Kidney tubule cell (primary cell): ENCODE measurements around the gene SPEF2.

Experiments
- DNase-seq: peaks from one replicate; pipeline ENCODE4 v3.0.0-alpha.2; 2018; ENCODE audit warnings: low spot score

SPEF2 gene, protein sequence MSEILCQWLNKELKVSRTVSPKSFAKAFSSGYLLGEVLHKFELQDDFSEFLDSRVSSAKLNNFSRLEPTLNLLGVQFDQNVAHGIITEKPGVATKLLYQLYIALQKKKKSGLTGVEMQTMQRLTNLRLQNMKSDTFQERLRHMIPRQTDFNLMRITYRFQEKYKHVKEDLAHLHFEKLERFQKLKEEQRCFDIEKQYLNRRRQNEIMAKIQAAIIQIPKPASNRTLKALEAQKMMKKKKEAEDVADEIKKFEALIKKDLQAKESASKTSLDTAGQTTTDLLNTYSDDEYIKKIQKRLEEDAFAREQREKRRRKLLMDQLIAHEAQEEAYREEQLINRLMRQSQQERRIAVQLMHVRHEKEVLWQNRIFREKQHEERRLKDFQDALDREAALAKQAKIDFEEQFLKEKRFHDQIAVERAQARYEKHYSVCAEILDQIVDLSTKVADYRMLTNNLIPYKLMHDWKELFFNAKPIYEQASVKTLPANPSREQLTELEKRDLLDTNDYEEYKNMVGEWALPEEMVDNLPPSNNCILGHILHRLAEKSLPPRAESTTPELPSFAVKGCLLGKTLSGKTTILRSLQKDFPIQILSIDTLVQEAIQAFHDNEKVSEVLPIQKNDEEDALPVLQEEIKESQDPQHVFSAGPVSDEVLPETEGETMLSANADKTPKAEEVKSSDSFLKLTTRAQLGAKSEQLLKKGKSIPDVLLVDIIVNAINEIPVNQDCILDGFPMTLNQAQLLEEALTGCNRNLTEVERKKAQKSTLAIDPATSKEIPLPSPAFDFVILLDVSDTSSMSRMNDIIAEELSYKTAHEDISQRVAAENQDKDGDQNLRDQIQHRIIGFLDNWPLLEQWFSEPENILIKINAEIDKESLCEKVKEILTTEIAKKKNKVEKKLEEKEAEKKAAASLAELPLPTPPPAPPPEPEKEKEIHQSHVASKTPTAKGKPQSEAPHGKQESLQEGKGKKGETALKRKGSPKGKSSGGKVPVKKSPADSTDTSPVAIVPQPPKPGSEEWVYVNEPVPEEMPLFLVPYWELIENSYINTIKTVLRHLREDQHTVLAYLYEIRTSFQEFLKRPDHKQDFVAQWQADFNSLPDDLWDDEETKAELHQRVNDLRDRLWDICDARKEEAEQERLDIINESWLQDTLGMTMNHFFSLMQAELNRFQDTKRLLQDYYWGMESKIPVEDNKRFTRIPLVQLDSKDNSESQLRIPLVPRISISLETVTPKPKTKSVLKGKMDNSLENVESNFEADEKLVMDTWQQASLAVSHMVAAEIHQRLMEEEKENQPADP (N-terminal part only)

GRCh38 chr5:35617435-35618303, at the start of gene SPEF2:
TSS of gene SPEF2 (plus strand) at chr5:35617863. CDS start at chr5:35617998, 135 bp downstream.
- peak; percentile 95 for DNase-seq

- no peak for DNase-seq
Observed at GRCh38 chr5:35575578-35575977, 42.1 kb upstream of the SPEF2 start.

- no peak for DNase-seq
Observed at GRCh38 chr5:35587419-35587818, 30.2 kb upstream of the SPEF2 start.

DNA sequence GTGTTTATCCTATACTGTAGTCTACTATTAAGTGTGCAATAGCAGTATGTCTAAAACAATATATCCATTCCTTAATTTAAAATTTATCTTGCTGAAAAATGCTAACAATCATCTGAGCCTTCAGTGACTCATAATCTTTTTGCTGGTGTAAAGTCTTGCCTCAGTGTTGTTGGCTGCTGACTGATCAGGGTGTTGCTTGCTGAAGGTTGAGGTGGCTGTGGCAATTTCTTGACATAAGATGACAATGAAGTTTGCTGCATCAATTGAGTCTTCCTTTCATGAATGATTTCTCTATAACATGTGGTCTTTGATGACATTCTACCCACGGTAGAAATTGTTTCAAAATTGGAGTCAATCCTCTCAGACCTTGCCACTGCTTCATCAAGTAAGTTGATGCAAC, 24.3 kb upstream of the SPEF2 start:
- DNase-seq, result no peak

- DNase-seq, result peak; percentile 40
Observed at GRCh38 chr5:35598707-35599370, 18.8 kb upstream of the SPEF2 start.

GRCh38 chr5:35600591-35600990, 17.1 kb upstream of the SPEF2 start:
- no peak for DNase-seq

- no peak for DNase-seq
Observed at GRCh38 chr5:35608881-35609779, 8.5 kb upstream of the SPEF2 start.

GRCh38 chr5:35617060-35617434, 616 bp upstream of the SPEF2 start:
- DNase-seq, result no peak

- DNase-seq, result no peak
Observed at GRCh38 chr5:35618304-35618636, 607 bp downstream of the SPEF2 start.

DNA sequence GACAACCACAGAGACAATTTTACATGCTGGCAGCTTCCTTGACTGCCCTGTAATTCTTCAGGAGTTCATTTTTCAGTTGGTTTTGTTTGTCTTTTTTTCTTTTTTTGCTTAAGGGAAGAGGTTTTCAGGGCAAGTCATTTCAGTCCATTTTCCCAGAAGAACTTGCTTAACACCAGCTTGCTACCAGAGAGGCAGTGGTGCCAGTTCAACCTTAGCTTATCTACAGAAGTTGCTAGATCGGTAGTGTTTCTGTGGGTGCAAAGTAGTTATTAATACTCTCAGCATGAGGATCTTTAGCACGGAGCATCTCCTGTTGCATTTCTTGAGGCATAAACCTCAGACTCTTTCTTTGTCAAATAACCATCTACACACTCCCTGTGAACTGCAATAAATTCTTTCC, 1.1 kb downstream of the SPEF2 start:
- DNase-seq, result no peak

DNA sequence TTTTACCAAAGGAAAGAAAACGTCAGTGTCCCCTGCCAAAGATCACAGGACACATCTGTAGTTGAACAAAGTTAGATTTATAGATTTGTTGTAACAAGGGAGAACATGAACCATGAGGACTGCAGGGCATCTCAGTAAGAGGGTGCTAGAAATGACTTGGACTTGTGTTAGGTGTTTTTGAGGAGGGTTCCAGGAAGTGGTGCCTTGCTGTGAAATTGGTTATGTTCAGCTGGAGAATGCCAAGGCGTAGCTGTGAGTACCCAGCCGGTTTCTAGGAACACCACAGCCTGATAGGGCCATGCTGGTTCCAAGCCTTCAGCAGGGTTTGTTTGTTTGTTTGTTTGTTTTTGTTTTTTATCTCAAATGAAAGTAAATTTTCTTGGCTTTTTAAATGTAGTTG, 5.3 kb downstream of the SPEF2 start:
- no peak for DNase-seq

DNA sequence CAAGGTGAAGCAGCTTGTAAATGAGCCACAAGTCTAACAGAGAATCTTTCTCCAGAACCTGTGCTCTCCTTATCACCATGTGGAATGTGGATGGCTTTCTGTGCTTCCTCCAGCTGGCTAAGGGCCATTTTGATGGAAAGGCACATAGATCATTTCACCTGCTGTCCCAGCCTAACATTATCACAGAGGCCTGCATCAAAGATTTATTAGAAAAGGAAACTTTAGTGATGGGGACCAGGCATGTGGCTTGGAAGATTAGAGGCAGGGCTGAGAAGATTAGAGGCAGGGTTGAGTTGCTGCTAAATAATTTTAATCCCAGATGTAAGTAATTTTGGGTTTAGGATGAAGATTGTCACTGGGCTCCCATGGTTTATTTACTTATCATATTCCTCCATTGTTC, 6.3 kb downstream of the SPEF2 start:
- no peak for DNase-seq

- DNase-seq, result peak; percentile 8
Observed at GRCh38 chr5:35626108-35626507, 8.4 kb downstream of the SPEF2 start.

GRCh38 chr5:35626553-35626952, 8.9 kb downstream of the SPEF2 start:
- no peak for DNase-seq

- DNase-seq, result no peak
Observed at GRCh38 chr5:35634326-35634725, 16.7 kb downstream of the SPEF2 start.

DNA sequence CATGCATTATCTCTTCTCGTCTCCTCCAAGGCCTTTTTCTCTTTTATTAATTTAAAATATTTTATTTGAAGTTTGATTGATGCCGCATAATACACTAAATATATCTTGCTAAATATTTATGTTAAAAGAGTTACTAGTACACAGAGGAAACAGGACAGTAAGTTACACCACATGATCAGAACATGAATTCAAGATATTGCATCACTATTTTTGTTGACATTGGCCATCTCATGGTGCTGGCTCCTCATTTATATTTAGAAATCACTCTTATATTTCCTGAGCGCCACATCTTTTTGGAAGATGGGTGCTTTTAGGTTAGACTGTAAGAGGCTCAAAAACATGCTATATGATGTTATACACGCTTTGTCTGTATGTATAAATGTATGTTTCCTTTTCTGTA, 23.0 kb downstream of the SPEF2 start:
- DNase-seq, result no peak

- DNase-seq, result no peak
Observed at GRCh38 chr5:35644543-35644942, 26.9 kb downstream of the SPEF2 start.

DNA sequence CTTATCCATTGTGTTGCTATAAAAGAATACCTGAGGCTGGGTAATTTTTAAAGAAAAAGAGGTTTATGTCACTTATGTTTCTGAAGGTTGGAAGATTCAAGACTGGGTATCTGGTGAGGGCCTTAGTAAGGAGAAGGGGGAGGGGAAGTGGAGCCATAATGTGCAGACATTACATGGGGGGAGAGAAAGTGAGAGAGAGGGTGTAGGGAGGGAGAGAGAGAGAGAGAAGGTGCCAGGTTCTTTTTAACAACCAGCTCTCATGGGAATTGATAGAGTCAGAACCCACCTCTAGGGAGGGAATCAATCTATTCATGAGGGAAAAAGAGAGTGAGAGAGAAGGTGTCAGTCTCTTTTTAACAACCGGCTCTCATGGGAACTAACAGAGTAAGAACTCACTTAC, 29.5 kb downstream of the SPEF2 start:
- no peak for DNase-seq

DNA sequence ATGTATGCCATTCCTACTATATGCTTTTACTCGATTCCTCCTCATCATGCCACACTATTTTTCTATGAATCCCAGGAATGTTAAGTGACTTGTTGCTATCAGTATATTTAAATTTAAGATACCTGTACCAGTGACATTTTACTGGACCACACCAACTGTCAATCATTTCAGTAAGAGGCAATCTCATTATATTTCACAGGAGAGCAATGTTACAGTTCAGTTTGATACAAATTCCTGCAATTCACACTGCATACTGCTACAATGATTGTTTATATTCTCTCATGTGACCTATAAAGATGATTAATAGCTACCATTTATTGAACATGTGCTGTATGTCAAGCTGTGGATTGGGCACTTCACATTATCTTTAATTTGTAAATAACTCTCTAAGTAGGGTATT, 30.0 kb downstream of the SPEF2 start:
- no peak for DNase-seq
